Loucy (cell line): ENCODE data around the gene PARP8.

Experiments used
- CTCF ChIP-seq: fragments of 200-600 bp; sonication (generic); conservative IDR thresholded peaks from 2 replicates; pipeline ENCODE4 v1.5.1; 2014; ENCODE audit warnings: mild to moderate bottlenecking, antibody characterized with exemption, low read length
- EZH2phosphoT487 ChIP-seq: fragments of 200-600 bp; IDR thresholded peaks from 2 replicates; pipeline ENCODE4 v1.6.1; 2018; ENCODE audit warnings: antibody characterized with exemption, mild to moderate bottlenecking, moderate library complexity, borderline replicate concordance

GRCh38 chr5:50873595-50874277 lies 207.3 kb downstream of the PARP8 start:
- no peak for TF ChIP-seq CTCF
- no peak for TF ChIP-seq EZH2phosphoT487
